WTC11 (cell line): Measurements from ENCODE around the gene NTNG2.

ENCODE experiments used
- CBFB ChIP-seq: sonication (generic); formaldehyde crosslinking; IDR thresholded peaks from 2 replicates; pipeline ENCODE4 v1.8.1; 2022; ENCODE audit warnings: mild to moderate bottlenecking, low read depth, missing genetic modification reagents
- CREB1 ChIP-seq: sonication (generic); formaldehyde crosslinking; IDR thresholded peaks from 2 replicates; pipeline ENCODE4 v1.8.0; 2023; ENCODE audit warnings: mild to moderate bottlenecking, missing genetic modification reagents
- KAT7 ChIP-seq: sonication (generic); formaldehyde crosslinking; IDR thresholded peaks from 2 replicates; pipeline ENCODE4 v1.8.1; 2023; ENCODE audit warnings: missing genetic modification reagents, mild to moderate bottlenecking, borderline replicate concordance
- MAX ChIP-seq: sonication (generic); formaldehyde crosslinking; IDR thresholded peaks from 2 replicates; pipeline ENCODE4 v1.8.0; 2022; ENCODE audit warnings: mild to moderate bottlenecking, missing genetic modification reagents
- NR2C2 ChIP-seq: sonication (generic); formaldehyde crosslinking; IDR thresholded peaks from 2 replicates; pipeline ENCODE4 v1.8.0; 2022; ENCODE audit warnings: mild to moderate bottlenecking, missing genetic modification reagents
- ZNF138 ChIP-seq: sonication (generic); formaldehyde crosslinking; conservative IDR thresholded peaks from 2 replicates; pipeline ENCODE4 v1.8.1; 2022; ENCODE audit warnings: mild to moderate bottlenecking, moderate library complexity, missing genetic modification reagents

DNA sequence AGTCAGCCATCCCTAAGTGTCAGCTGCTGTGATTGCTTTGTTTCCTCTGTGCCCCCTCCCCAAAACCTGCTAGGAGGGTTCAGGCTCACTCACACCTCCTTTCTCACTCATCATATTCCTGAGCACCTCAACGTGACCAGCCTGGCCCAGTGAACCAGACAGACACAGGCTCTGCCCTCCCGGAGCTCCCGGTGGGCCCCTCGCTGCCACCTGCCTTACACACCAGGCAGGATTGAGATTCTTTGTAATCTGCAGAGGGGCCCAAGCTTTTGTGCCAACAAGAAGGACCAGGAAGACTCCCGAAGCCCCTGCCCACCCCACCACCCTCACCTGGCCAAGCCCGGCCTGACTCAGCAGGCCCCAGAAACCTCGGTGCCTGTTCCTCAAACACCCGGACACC lies 87.8 kb downstream of the NTNG2 start:
- TF ChIP-seq NR2C2, result no peak
- TF ChIP-seq ZNF138 (CRISPR knock-in tag), result no peak
- TF ChIP-seq CREB1 (CRISPR knock-in tag), result no peak
- no peak for TF ChIP-seq MAX (CRISPR knock-in tag)
- no peak for TF ChIP-seq CBFB (CRISPR knock-in tag)
- no peak for TF ChIP-seq KAT7 (CRISPR knock-in tag)
